ENCODE measurements around the gene GRAMD2B.

Gene GRAMD2B

DNA sequence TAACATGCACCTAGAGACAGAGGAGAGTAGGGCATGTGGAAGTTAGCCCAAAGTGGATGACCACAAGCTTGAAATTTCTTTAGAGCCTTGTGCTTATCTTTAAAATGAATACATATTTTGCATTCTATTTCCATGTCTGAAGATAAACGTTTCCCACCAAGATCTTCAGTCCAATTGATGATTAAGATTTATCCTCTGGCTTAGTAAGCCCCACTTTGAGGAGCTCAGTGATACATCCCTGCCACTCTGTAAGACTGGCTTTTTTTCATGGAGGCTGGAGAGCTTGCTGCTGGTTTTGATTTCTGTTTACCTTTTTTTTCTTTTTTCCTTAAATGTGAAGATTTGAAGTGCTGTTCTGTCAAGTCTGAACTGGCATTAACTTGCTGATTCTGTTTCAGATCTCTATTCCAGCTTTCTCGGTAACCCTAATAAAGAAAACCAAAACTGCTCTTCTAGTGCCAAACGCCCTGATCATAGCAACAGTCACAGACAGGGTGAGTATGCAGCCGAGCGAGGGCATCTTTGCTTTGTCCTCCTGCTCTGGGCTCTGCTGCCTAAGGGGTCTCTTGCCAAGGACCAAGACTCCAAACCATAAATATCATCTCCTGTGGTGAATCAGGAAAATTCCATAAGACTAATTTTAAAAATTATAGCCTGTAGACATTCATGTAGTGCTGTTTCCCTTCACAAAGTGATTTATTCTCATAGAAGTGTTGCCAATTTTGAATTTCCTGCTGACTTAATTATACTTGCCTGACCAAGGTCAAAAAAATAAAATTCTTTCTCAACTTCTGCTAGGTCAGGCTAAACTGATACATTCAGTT, 54.3 kb downstream of the GRAMD2B start:
- no peak for DNase-seq (ENCODE audit: low read depth in 4 of 4, low spot score in 1 of 4)

DNA sequence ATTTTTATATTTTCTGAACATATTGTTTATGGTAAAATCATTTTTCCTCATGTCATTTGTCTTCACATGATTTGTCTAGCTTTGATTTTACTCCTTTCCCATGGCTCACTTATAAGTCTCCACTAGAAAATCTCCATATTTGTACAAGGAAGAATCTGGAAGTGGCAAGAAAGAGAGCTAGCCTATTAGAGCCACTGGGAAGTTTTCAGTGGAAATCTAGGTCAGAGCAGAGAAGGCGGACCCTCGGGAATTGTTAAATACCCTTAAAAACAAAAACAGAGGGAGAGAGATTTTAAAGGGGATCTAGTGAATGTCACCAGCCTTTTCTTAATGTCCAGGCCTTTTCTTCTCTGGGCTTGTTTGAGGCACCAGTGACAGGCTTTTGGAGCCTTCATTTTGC, 56.6 kb downstream of the GRAMD2B start:
- no peak for DNase-seq (ENCODE audit: low read depth in 4 of 4, low spot score in 1 of 4)

DNA sequence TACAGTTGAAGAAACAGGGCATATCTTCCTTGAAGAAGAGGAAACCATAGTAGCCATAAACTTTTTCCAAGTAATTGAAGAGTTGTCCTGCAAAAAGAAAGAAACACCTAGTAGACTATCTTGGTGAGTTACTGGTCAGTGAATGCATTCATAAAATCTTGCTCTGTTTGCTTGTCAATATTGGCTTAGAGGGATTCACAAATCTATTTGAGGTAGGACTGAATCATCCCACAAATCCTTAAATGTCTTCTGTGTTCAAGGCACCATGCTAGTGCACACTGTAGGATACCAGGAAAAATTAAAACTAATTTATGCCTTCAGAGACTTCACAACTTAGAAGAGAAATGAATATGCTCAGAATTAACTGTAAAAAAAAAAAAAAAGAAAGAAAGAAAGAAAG, 57.6 kb downstream of the GRAMD2B start:
- no peak for DNase-seq (ENCODE audit: low read depth in 4 of 4, low spot score in 1 of 4)

DNA sequence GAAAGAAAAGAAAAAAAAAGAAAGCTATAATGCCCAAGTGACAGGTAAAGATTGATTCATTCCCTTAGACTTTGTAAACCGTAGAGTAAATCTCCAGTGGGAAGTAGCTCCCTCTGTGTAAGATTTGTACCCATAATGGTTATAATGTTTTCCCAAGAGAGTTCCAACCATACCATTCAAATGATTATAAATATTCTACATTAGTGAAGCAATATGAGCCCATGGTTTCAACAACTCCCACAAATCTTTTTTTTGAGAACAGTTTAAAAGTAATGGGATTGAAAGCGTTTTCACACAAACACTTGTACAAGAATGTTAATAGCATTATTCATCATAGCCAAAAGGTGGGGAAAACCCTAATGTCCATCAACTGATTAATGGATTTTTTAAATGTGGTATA, 58.0 kb downstream of the GRAMD2B start:
- no peak for DNase-seq (ENCODE audit: low read depth in 4 of 4, low spot score in 1 of 4)

DNA sequence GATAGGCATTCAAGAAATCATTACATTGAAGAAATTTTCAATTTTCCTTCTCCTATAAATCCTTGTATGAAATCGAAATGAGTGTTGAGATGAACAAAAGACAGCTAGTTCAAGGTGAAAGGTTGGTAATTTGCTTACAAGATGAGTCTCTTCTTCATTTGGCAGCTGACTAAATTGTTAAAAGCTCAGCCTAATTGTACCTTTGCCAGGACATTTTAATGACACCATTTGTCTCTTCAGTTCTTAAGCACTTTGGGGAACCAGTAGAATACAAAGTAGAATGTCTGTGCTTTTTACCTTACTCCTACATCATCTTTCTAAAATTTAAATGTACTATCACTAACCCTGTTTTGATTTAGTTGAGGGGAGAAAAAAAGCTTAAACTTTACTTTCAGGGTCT, 59.4 kb downstream of the GRAMD2B start:
- DNase-seq (ENCODE audit: low read depth in 4 of 4, low spot score in 1 of 4) = no peak

DNA sequence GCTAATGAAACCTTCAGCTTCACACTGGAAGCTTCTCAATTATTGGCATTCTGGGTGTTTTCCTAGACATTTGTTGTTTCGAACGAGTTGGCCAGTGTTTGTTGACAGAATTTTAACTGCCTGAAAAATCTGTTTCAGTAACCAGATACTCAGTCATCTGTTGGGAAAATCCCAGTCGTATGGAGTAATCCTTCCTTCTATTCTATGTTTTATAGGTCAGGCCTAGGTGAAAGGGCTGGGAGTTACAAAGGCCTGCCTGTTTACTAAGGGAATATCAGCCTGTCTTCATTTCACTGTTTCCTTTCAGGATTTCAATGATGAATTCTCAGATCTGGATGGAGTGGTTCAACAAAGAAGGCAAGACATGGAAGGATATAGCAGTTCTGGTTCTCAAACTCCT, 59.9 kb downstream of the GRAMD2B start:
- no peak for DNase-seq (ENCODE audit: low read depth in 4 of 4, low spot score in 1 of 4)

DNA sequence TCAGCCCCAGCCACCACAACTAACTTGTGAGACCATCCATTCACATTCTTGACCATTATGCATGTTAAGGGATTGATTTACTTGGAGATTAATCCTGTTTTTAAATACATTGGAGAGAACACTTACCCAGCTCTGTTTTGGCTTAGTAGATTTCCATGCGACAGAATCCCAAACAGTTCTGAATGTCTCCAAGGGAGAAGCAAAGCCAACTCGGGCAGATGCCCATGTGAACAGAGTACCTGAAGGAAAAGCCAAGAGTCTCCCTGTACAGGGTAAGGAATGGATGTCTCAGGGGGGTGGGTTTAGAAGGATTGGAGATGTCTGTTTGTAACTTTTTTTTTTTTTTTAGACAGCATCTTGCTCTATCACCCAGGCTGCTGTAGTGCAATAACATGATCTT, 61.0 kb downstream of the GRAMD2B start:
- no peak for DNase-seq (ENCODE audit: low read depth in 4 of 4, low spot score in 1 of 4)

DNA sequence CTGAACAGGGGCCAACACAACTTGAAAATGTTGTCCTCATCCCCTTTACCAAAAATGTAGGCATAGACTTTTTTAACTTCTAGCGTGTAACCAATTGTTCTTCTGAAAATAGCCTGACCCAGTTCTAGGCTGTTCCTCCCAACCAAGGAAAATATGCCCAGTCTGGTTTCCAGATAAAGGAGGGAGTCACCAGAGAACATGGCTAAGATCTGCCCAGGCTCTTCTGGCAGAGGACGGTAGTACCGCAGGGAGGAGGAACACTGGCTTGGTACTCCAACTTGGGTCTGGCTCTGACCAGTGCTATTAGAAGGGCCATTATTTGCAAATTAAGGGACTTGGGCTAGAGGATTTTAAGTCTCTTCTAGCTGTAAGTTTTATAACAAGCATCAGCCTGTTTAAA, 63.1 kb downstream of the GRAMD2B start:
- DNase-seq (ENCODE audit: low read depth in 4 of 4, low spot score in 1 of 4) = no peak

DNA sequence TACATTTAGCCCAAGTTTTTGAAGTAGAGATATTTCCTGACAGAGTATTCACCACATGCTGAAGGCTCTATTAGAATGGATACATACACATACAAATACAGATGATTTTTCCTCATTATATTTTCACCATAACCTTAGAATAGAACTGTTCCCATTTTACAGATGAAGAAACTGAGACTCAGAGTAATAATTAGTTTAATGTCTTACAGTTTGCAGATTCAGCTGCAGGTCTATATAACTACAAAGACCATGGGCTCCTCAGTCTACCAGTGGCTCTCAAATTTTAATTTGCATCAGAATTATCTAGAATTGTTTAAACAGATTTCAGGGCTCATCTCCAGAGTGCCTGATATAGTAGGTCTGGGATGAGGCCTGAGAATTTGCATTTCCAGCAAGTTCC, 64.4 kb downstream of the GRAMD2B start:
- no peak for DNase-seq (ENCODE audit: low read depth in 4 of 4, low spot score in 1 of 4)

DNA sequence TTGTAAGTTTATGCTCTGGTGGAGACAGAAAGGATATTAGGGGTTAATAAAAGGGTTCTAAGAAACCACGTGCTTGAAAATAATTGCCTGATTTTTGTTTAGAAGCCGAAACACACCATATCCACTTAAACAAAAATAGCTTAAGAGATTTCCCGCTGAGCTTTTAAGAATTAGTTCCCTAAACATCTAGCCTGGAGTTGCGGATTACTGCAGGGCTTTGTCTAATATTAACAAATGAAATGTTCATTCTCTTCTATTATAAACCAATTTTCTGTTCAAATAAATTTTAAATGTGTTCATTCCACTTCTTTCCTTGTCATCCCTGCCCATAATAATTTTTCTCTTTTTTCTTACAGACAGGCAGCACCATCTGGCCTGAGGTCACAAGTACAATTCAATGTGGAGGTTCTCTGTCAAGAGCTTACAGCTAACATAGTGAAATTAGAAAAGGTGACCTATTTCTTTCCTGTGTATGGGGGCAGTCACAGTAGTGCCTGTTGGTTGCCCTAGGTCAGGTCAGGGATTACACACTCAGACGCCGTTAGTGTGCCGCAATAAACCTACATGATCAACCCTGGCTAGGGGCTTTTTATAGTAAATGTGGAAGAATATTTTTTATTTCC, 65.3 kb downstream of the GRAMD2B start:
- DNase-seq (ENCODE audit: low read depth in 4 of 4, low spot score in 1 of 4) = no peak

DNA sequence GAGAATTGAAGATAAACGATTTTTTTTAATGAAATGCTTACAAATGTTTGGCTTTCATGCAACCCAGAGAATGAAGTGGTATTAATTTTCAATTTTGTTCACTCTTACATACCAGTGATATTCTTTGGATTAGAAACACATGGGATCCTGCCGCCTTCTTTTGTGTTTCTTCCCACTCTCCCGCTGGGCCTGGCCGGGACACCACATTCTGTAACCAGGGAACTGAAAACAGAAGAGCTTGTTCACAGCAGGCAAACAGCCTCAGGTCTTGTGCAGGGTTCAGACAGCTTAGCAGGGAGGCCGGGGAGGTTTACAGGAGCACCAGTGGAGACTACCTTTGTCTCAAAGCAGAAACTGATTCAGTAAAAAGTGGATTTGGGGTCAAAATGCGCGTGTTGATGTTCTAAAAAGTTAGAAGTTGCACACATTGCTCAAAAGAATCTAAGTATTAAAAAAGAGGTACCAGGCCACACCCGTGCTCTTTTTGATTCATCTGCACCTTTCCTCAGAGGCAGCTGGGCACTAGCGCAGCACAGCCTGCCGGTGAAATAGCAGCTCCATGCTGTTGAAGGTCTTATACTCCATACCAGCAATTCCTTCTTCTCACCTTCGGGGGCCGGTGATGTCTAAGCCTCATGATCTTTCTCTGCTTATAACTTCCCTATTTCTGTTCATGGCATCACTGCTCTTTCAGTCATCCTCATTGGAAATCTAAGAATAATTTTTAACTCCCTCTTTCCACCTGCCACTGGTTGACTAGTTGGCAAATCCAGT, 67.1 kb downstream of the GRAMD2B start:
- no peak for DNase-seq (ENCODE audit: low read depth in 4 of 4, low spot score in 1 of 4)

DNA sequence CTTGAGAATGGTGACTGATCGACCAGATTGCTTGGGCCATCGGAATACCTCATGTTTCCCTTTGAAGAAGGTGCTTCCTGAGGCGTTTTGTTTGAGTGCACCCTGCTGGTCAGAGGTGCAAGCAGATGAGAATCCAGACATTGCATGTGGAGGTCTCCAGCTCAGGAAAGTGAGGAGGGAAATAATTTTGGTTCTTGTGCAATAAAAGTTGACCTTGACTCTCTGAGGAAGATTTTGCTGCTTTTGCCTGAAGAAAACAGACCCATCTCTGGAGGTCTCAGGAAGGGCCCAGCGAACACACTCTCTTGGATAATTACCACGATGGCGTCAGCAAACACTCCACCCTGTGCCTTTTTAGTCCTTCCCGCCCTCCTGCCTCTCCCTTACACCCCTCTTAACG, 69.7 kb downstream of the GRAMD2B start:
- DNase-seq (ENCODE audit: low read depth in 4 of 4, low spot score in 1 of 4) = no peak

DNA sequence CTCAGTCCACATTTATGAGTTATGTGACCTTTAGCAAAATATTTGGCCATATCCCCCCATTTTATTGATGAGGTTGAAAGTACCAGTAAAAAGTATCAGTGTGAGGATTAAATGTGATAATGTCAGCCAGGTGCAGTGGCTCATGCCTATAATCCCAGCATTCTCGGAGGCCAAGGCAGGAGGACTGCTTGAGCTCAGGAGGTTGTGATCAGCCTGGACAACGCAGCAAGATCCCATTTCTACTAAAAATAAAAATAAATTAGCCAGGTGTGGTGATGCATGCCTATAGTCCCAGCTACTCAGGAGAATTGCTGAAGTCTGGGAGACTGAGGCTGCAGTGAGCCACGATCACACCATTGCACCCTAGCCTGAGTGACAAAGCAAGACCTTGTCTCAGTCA, 71.2 kb downstream of the GRAMD2B start:
- no peak for DNase-seq (ENCODE audit: low read depth in 4 of 4, low spot score in 1 of 4)

DNA sequence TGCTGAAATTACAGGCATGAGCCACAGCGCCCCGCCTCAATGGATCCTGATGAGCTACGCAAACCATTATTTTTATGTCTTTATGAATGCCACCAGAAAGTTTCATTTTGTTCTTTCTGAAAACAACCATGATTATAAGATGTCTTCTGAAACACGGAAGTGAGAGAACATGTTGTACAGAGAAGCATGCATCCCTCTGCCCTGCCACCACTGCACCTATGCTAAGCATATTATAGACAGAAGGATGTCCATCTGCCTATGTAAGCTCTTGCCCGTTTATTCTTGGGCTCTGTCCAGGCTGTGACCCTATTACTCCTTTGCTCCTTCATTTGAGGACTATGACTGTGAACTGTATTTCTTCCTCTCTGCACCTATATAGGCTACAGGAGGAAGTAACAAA, 74.3 kb downstream of the GRAMD2B start:
- DNase-seq (ENCODE audit: low read depth in 4 of 4, low spot score in 1 of 4) = no peak

DNA sequence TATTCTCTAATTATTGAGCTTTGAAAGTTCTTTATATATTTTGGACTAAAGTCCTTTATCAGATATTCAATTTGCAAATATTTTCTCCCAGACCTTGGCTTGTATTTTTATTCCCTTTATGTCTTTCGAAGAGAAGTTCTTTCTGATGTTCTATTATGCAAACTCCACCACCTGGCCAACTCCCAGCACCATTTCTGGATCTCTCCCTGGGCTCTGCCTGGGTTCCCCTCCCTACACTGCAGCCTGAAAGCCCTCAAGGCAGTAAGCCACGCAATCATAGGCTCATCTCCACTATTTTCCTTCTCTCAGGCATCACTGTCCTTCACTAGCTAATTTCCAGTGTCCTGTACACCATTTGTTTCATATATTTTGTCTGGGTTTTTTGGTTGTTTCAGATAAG, 76.1 kb downstream of the GRAMD2B start:
- no peak for DNase-seq (ENCODE audit: low read depth in 4 of 4, low spot score in 1 of 4)

DNA sequence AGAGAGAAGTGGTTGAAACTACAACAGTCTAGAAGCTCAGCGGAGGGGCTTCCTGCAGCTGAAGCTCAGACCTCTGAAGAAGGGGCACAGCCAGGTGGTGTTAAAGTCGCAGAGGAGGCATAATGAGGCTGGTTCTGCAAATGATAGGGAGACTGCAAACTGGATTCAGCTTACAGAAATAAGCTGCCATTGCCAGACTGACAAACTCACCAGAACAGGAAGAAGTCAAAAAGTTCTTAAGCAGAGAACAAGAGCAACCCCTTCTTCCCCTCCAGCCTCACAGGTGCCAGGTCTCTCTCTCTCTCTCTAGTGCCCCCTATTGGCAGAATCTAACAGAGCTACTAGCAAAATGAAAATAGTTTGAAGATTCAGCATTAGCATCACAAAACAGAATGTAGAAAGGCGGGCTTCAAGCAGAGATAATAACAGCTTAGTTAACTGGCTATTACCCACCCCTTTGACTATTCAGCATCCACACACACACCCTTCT, 76.7 kb downstream of the GRAMD2B start:
- peak in 1 of 4 experiments; percentile 18 for DNase-seq (ENCODE audit: low read depth in 4 of 4, low spot score in 1 of 4)

DNA sequence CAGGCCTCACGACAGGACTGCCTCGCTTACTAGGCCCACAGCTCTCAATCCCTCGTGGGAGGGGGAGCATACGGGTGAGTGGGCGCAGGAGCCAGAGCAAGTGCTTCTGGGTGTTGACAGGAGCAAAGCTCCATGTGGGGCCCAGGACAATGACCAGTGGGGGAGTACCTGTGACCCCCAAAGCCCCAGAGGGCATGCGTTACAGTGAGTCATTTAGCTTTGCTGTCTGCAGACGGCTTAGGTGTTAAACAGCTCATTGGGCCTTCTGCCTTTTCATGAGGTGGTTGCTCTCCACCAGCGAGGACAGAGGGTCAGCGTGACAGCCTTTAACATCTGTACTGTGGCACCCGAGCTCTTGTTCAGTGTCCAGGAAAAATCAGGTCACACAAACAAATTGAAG, 78.2 kb downstream of the GRAMD2B start:
- no peak for DNase-seq (ENCODE audit: low read depth in 4 of 4, low spot score in 1 of 4)

DNA sequence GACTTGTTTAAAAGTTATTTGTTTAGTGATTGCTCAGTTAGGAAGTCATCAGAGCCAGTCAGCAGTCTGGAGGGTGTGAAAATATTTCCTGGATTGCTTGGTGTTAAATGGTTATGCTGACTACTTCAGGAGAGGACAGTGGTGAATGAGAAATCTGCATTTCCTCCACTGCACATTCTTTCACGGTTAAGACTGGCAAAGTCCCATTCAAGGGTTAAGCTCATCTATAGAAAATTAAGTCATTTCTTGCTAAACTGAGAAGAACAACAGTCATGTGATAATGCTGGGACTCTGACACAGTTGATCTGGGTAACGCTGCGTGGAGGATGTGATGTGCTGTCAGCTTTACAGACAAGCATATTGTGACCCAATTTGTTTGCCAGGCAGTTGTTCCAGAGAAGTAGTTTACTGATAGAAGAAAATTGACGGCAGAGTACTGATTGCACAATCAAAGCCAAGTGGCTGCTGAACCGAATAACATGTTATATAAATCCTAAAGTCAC, 80.4 kb downstream of the GRAMD2B start:
- no peak for DNase-seq (ENCODE audit: low read depth in 4 of 4, low spot score in 1 of 4)

DNA sequence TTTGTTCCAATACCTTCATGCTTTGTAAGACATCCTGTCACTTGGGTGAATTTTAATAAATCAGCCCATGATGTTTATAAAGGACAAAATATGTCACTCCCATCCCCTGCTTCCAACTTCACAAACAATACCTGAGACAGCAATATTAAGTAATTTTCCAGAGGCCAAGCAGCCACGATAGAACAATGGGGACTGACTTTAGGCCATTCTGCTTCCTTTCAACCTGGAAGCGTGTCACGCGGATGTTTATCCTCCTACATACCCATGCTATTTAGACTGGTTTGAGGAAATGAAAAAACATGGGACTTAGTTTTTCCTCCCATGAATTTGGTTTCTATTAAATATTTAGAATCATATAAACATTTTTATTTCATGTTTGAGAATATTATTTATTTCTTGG, 82.9 kb downstream of the GRAMD2B start:
- no peak for DNase-seq (ENCODE audit: low read depth in 4 of 4, low spot score in 1 of 4)

DNA sequence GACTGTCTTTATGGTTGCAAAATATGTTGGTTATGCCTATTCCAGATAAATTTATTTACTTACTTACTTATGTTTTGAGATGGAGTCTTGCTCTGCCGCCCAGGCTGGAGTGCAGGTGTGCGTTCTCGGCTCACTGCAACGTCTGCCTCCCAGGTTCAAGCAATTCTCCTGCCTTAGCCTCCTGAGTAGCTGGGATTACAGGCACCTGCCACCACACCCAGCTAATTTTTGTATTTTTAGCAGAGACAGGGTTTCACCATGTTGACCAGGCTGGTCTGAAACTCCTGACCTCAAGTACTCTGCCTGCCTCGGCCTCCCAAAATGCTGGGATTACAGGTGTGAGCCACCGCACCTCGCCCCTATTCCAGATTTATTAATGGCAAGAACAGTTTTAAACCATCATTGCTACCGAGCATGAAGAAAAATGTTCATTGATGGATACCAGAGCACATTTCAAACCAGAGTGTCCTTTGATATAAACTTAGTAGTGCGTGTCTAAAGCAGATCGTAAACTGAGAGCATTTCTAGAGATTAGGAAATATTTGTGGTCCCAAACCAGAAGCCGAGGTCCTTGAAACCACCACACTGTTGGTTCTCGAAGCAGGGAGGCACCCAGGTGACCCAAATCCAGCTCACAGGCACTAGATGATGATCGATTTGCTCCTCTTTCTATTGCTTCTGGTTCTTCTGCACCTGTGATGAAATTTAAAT, 85.2 kb downstream of the GRAMD2B start:
- DNase-seq (ENCODE audit: low read depth in 4 of 4, low spot score in 1 of 4) = no peak

DNA sequence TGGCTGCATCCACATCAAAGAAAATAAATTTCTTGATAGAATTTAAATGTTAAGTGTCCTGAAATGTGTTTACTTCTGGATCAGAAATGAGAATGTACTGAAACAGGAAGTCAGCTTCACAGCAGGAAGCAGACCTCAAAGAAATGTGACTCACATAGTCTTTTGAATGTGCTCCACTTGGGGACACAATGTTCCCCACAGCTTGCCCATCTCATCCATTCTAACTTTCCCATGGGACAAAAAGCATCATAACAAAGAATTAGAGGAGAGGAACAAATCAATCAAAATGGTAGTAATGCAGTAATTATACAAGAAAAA, 85.7 kb downstream of the GRAMD2B start:
- no peak for DNase-seq (ENCODE audit: low read depth in 4 of 4, low spot score in 1 of 4)

Data from stimulated activated CD4-positive, alpha-beta T cell treated with anti-CD3 and anti-CD28 coated beads, Interleukin-1b, Interleukin-23, amount 100 ng/mL, for 24 hours (primary cell).